IMR-90 (cell line): ENCODE results near the gene BICD2. TPM values are rescaled to one million over a fixed set of nuclear protein-coding genes. Genes with fewer than 3 reads are reported as not detected.
A peak's percentile ranks its signal among the peaks of the same experiment; 100 is the strongest.

Source experiments
- ATAC-seq: fragments of 200-7000 bp; cut with Tn5 transposase; 2 replicates; pipeline ENCODE4 v1.9.1; 2020; ENCODE audit warnings: low read depth, mild to moderate bottlenecking, moderate library complexity
- BruUV-seq: library from RNA; stranded (reverse); fragments of 400-500 nt; replicated peaks from 2 replicates; lab custom pipeline; 2021; lab: Mats Ljungman, UMichigan
- CTCF ChIA-PET: fragments of 300-600 bp; formaldehyde crosslinking; extraction: SDS; loops from one replicate; lab custom pipeline; 2021; ENCODE audit warnings: antibody characterized with exemption; lab: Yijun Ruan, JAX
- POLR2A ChIA-PET: fragments of 300-600 bp; sonication (Branson Sonifier 250); formaldehyde crosslinking; loops from one replicate; lab custom pipeline; 2022; ENCODE audit warnings: antibody characterized with exemption; ENCODE audit not compliant: unreplicated experiment; lab: Charles Lee
- DNase-seq: peaks from one replicate; pipeline ENCODE4 v3.0.0; 2013
- H2AFZ ChIP-seq: replicated peaks from 2 replicates; pipeline ENCODE3; 2013; ENCODE audit warnings: low read length, mild to moderate bottlenecking; ENCODE audit not compliant: poor library complexity
- H2AK5ac ChIP-seq: 2 replicates; pipeline ENCODE4 v1.6.1; 2013; ENCODE audit warnings: low read depth, low read length, inconsistent platforms
- H2AK9ac ChIP-seq: replicated peaks from 2 replicates; pipeline ENCODE3; 2013; ENCODE audit warnings: mild to moderate bottlenecking, low read depth, low read length, moderate library complexity; ENCODE audit not compliant: poor library complexity
- H2BK120ac ChIP-seq: 2 replicates; pipeline ENCODE4 v1.6.1; 2013; ENCODE audit warnings: low read depth, low read length, inconsistent platforms
- H2BK15ac ChIP-seq: 3 replicates; pipeline ENCODE4 v1.6.1; 2013; ENCODE audit warnings: low read depth, low read length, inconsistent platforms
- H2BK20ac ChIP-seq: 2 replicates; pipeline ENCODE4 v1.6.1; 2013; ENCODE audit warnings: low read depth, mild to moderate bottlenecking, inconsistent platforms, low read length, moderate library complexity
- H2BK5ac ChIP-seq: 2 replicates; pipeline ENCODE4 v1.6.1; 2013; ENCODE audit warnings: mild to moderate bottlenecking, low read depth, low read length, inconsistent platforms; ENCODE audit not compliant: poor library complexity, severe bottlenecking
- H3K14ac ChIP-seq: replicated peaks from 2 replicates; pipeline ENCODE4 v1.6.1; 2013; ENCODE audit warnings: low read depth, low read length, inconsistent platforms
- H3K18ac ChIP-seq: 2 replicates; pipeline ENCODE4 v1.6.1; 2013; ENCODE audit warnings: low read depth, low read length, control low read depth
- H3K23ac ChIP-seq: 2 replicates; pipeline ENCODE4 v1.6.1; 2013; ENCODE audit warnings: low read depth, low read length, inconsistent platforms
- H3K27ac ChIP-seq: 2 replicates; pipeline ENCODE4 v1.5.1; 2013; ENCODE audit warnings: mild to moderate bottlenecking, control low read depth, low read length; ENCODE audit not compliant: insufficient read depth
- H3K27me3 ChIP-seq: 2 replicates; pipeline ENCODE4 v1.6.1; 2013; ENCODE audit warnings: low read length; ENCODE audit not compliant: control insufficient read depth, insufficient read depth
- H3K36me3 ChIP-seq: 2 replicates; pipeline ENCODE4 v1.6.1; 2013; ENCODE audit warnings: low read length, mixed read lengths; ENCODE audit not compliant: control insufficient read depth, insufficient read depth
- H3K4ac ChIP-seq: 2 replicates; pipeline ENCODE4 v1.6.1; 2013; ENCODE audit warnings: low read depth, low read length, inconsistent platforms
- H3K4me1 ChIP-seq: 2 replicates; pipeline ENCODE4 v1.6.1; 2013; ENCODE audit warnings: low read length, mixed read lengths; ENCODE audit not compliant: control insufficient read depth, insufficient read depth
- H3K4me2 ChIP-seq: 2 replicates; pipeline ENCODE4 v1.6.1; 2013; ENCODE audit warnings: low read depth, mild to moderate bottlenecking, control low read depth, low read length, moderate library complexity
- H3K4me3 ChIP-seq: 2 replicates; pipeline ENCODE4 v1.5.1; 2013; ENCODE audit warnings: low read depth, mild to moderate bottlenecking, control low read depth, low read length, moderate library complexity; ENCODE audit not compliant: insufficient read depth
- H3K56ac ChIP-seq: 2 replicates; pipeline ENCODE4 v1.6.1; 2013; ENCODE audit warnings: low read length, inconsistent platforms; ENCODE audit not compliant: insufficient read depth; ENCODE audit errors: extremely low read depth
- H3K79me1 ChIP-seq, 2 experiments: 2 replicates each; pipeline ENCODE4 v1.6.1; 2013; ENCODE audit warnings: low read length in 2 of 2, inconsistent platforms in 1 of 2, low read depth in 1 of 2
- H3K9ac ChIP-seq: 2 replicates; pipeline ENCODE4 v1.6.1; 2013; ENCODE audit warnings: low read depth, low read length, control low read depth
- H3K9me1 ChIP-seq: 2 replicates; pipeline ENCODE4 v1.6.1; 2013; ENCODE audit warnings: low read length, inconsistent platforms; ENCODE audit not compliant: insufficient read depth
- H3K9me3 ChIP-seq: 2 replicates; pipeline ENCODE4 v1.6.1; 2013; ENCODE audit warnings: low read length; ENCODE audit not compliant: control insufficient read depth, insufficient read depth
- H4K20me1 ChIP-seq: 2 replicates; pipeline ENCODE4 v1.6.1; 2013; ENCODE audit warnings: low read length, inconsistent platforms; ENCODE audit not compliant: insufficient read depth
- H4K5ac ChIP-seq: 2 replicates; pipeline ENCODE4 v1.6.1; 2013; ENCODE audit warnings: mild to moderate bottlenecking, low read depth, low read length, control low read depth
- H4K8ac ChIP-seq, 2 experiments: 2 replicates each; pipeline ENCODE4 v1.6.1; 2013; ENCODE audit warnings: low read depth in 2 of 2, low read length in 2 of 2, control low read depth in 1 of 2, inconsistent platforms in 1 of 2
- H4K91ac ChIP-seq: 2 replicates; pipeline ENCODE4 v1.6.1; 2013; ENCODE audit warnings: low read depth, low read length, inconsistent platforms; ENCODE audit not compliant: insufficient read depth
- BHLHE40 ChIP-seq: fragments of 150-350 bp; IDR thresholded peaks from 2 replicates; pipeline ENCODE4 v1.6.1; 2016; ENCODE audit warnings: mild to moderate bottlenecking, low read depth, low read length
- CEBPB ChIP-seq: IDR thresholded peaks from 2 replicates; pipeline ENCODE4 v1.6.1; 2012; ENCODE audit warnings: low read depth, low read length, improper control_type of control experiment
- CHD1 ChIP-seq: IDR thresholded peaks from 2 replicates; pipeline ENCODE4 v1.6.1; 2012; ENCODE audit warnings: low read depth, low read length, improper control_type of control experiment
- CTCF ChIP-seq: conservative IDR thresholded peaks from 2 replicates; pipeline ENCODE4 v1.5.1; 2012; ENCODE audit warnings: mild to moderate bottlenecking, low read depth, low read length, improper control_type of control experiment
- ELK1 ChIP-seq: fragments of 150-350 bp; IDR thresholded peaks from 2 replicates; pipeline ENCODE4 v1.6.1; 2016; ENCODE audit warnings: low read depth, mild to moderate bottlenecking, low read length, moderate library complexity, borderline replicate concordance
- MAFK ChIP-seq: IDR thresholded peaks from 2 replicates; pipeline ENCODE4 v1.6.1; 2012; ENCODE audit warnings: low read depth, low read length, improper control_type of control experiment
- MAZ ChIP-seq: IDR thresholded peaks from 2 replicates; pipeline ENCODE4 v1.6.1; 2012; ENCODE audit warnings: low read depth, mild to moderate bottlenecking, low read length, improper control_type of control experiment, moderate library complexity, borderline replicate concordance
- NFE2L2 ChIP-seq: fragments of 150-350 bp; IDR thresholded peaks from 2 replicates; pipeline ENCODE4 v1.6.1; 2016; ENCODE audit warnings: low read depth, mild to moderate bottlenecking, low read length
- RCOR1 ChIP-seq: IDR thresholded peaks from 2 replicates; pipeline ENCODE4 v1.6.1; 2012; ENCODE audit warnings: mild to moderate bottlenecking, low read length, improper control_type of control experiment; ENCODE audit not compliant: insufficient replicate concordance
- SMC3 ChIP-seq: fragments of 150-350 bp; IDR thresholded peaks from 2 replicates; pipeline ENCODE4 v1.6.1; 2016; ENCODE audit warnings: low read depth, mild to moderate bottlenecking, antibody characterized with exemption, low read length, moderate library complexity
- WGBS, 2 experiments: methylation state at CpG; one replicate each; pipeline versions ENCODE4 v1.1.5 to v1.1.7; 2013; ENCODE audit warnings: missing lambda C conversion rate in 2 of 2; ENCODE audit not compliant: insufficient read length in 1 of 2; ENCODE audit errors: extremely low coverage in 2 of 2; 5-methylcytosine and 5-hydroxymethylcytosine counted together
- dilution Hi-C: fragments of 300-500 bp; cut with HindIII; formaldehyde crosslinking; loops from one replicate; pipeline ENCODE4 v1.14.3; 2018; ENCODE audit warnings: low sequenced_read_pairs; ENCODE audit not compliant: unreplicated experiment
- in situ Hi-C: fragments of 300-500 bp; cut with MboI; formaldehyde crosslinking; loops from 3 replicates; pipeline ENCODE4 v1.14.3; 2019; ENCODE audit warnings: low sequenced_read_pairs, inconsistent platforms, mixed read lengths
- intact Hi-C: fragments of 100-400 bp; cut with micrococcal nuclease; formaldehyde crosslinking; loops from 2 replicates; pipeline ENCODE4 v1.10.0; 2022
- polyA plus RNA-seq, 3 experiments: library from polyadenylated mRNA; depleted of rRNA; stranded (reverse); fragments of >200 nt; gene quantifications; 2 replicates each; pipeline ENCODE4 v1.2.3, GENCODE V29; 2012; ENCODE audit warnings: low replicate concordance in 1 of 3
- total RNA-seq: library from RNA; depleted of rRNA; stranded (reverse); fragments of >200 nt; gene quantifications from 2 replicates; pipeline ENCODE4 v1.2.3, GENCODE V29; 2012
- TF ChIP-seq, protein P1 (sequence below): fragments of 150-350 bp; IDR thresholded peaks from 2 replicates; pipeline ENCODE4 v1.6.1; 2017; ENCODE audit warnings: mild to moderate bottlenecking, antibody characterized with exemption, low read length, low read depth

BICD2 gene
- total and polyA plus RNA-seq, 2 of the 4 experiments (the other 2 are of a cell fraction) = 21.5 to 35.7 TPM

DNA sequence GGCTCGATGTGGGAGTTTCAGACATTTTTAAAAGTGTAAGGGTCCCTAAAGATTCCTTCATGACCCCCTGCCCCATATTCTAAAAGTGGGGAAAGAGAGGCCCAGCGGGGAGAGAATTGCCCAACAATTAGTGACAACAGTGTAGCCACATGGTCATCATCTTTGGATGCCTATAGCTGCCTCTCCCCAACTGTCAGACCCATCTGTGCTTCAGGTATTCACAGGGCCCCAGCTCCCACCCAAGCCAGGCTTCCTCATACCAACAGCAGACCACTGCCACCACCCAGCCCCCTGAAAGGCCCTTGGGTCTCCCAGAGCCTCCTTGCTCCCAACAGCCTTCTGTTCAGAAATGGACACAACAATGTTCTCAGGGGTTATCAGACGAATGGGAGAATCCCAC, 4.1 kb downstream of the BICD2 start:
- Histone ChIP-seq H3K56ac (no peak overlapping the region), H3K9me1 (peaks cover 34% of the 10 kb centered on the region), H3K4me3 (no peak overlapping the region), H4K20me1 (peaks cover 64% of the 10 kb centered on the region), H3K9me3 (peaks cover 3% of the 10 kb centered on the region; the same call in 1 of the 2 replicates), H2BK15ac (no peak overlapping the region), H3K36me3 (no peaks in the 10 kb centered on the region), H3K9ac (no peak overlapping the region), H3K79me1 (peaks cover 27 to 68% of the 10 kb centered on the region in 2 experiments), H4K5ac (no peak overlapping the region), H3K23ac (no peak overlapping the region), H2AFZ (no peak overlapping the region), H3K4me1 (peaks cover 7% of the 10 kb centered on the region; the same call in 1 of the 2 replicates), H2BK120ac (no peak overlapping the region), H4K91ac (no peak overlapping the region), H4K8ac (no peak overlapping the region), H3K14ac (no peak overlapping the region), H3K4me2 (no peak overlapping the region), H2AK9ac (peak overlapping the region; percentile 49), H3K18ac (no peak overlapping the region), H2BK20ac (no peak overlapping the region), H3K27ac (no peak overlapping the region), H3K27me3 (no peaks in the 10 kb centered on the region), H3K4ac (no peak overlapping the region), H2BK5ac (no peak overlapping the region), H2AK5ac (no peak overlapping the region)
- no TSS peak for BruUV-seq
- ChIA-PET CTCF (no interaction called here), POLR2A (no interaction called here)
- in situ Hi-C loops = no loop called here
- dilution Hi-C loops = no loop called here
- no peak for DNase-seq
- no peak for TF ChIP-seq CHD1
- TF ChIP-seq RCOR1 = no peak
- no peak for TF ChIP-seq NFE2L2
- TF ChIP-seq BHLHE40 = no peak
- TF ChIP-seq MAZ = no peak
- no peak for TF ChIP-seq ELK1
- TF ChIP-seq SMC3 = no peak
- no peak for TF ChIP-seq MAFK
- no peak for TF ChIP-seq CEBPB
- no peak for TF ChIP-seq CTCF
- TF ChIP-seq, protein P1, sequence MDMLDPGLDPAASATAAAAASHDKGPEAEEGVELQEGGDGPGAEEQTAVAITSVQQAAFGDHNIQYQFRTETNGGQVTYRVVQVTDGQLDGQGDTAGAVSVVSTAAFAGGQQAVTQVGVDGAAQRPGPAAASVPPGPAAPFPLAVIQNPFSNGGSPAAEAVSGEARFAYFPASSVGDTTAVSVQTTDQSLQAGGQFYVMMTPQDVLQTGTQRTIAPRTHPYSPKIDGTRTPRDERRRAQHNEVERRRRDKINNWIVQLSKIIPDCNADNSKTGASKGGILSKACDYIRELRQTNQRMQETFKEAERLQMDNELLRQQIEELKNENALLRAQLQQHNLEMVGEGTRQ = no peak
- ATAC-seq = no peak
- intact Hi-C loops = loop anchor here (5.0 kb wide), 1 partner anchor 33 kb away; no protein-coding TSS in a partner anchor
- WGBS, 2 experiments = no CpG with 5 or more reads among the region's 3 CpGs
